ENCODE data around the gene TSPAN12. TPM values are rescaled to one million over a fixed set of nuclear protein-coding genes. Genes with fewer than 3 reads are reported as not detected.

Gene TSPAN12
- polyA plus RNA-seq, 1 donor (not counting 4 experiments of a cell fraction or from before 2014, with no cell fraction given): 0.47 TPM

GRCh38 chr7:120809260-120809659, 48.7 kb downstream of the TSPAN12 start:
- dilution Hi-C loops (cut with MboI; ENCODE audit: extremely low pct_ligation_motif_present, low sequenced_read_pairs): no loop called here
- DNase-seq (ENCODE audit: low read depth, low spot score) (no peak), FAIRE-seq (no peak)
- no peak overlapping the region for H3K4me2 ChIP-seq (ENCODE audit: control insufficient read depth, extremely low read depth, insufficient read depth, low read depth, low read length)
- H3K9me1 ChIP-seq (ENCODE audit: control insufficient read depth, extremely low read depth, insufficient read depth, low read length): no peaks in the 10 kb centered on the region
- H3K36me3 ChIP-seq (ENCODE audit: control insufficient read depth in 2 of 2, extremely low read depth in 1 of 2, insufficient read depth in 2 of 2, low read length in 2 of 2): no peaks in the 10 kb centered on the region
- no peaks in the 10 kb centered on the region for H3K9me3 ChIP-seq (ENCODE audit: control insufficient read depth, low read depth, low read length)
- H2AFZ ChIP-seq (ENCODE audit: control insufficient read depth, low read length): no peak overlapping the region
- H3K27ac ChIP-seq (ENCODE audit: control insufficient read depth, insufficient read depth, low read length): no peak overlapping the region
- H3K4me1 ChIP-seq (ENCODE audit: control insufficient read depth, extremely low read depth, insufficient read depth, low read length): no peaks in the 10 kb centered on the region
- TF ChIP-seq EZH2 (IDR thresholded peaks at IDR 0.05; ENCODE audit: low read length) (no peak), CTCF (optimal IDR thresholded peaks at IDR 0.05 in 1 of 3, IDR thresholded peaks at IDR 0.05 in 1 of 3, conservative IDR thresholded peaks at IDR 0.05 in 1 of 3; ENCODE audit: extremely low read depth in 1 of 3, insufficient read depth in 2 of 3, low read length in 3 of 3) (no peak)
- H4K20me1 ChIP-seq (ENCODE audit: control insufficient read depth, extremely low read depth, insufficient read depth, low read length): no peaks in the 10 kb centered on the region
- H3K27me3 ChIP-seq (ENCODE audit: control insufficient read depth, extremely low read depth, insufficient read depth, low read length): no peaks in the 10 kb centered on the region
- H3K4me3 ChIP-seq (ENCODE audit: control insufficient read depth in 2 of 3, extremely low read depth in 1 of 3, insufficient read depth in 2 of 3, low read depth in 1 of 3, low read length in 3 of 3): no peak overlapping the region
- H3K79me2 ChIP-seq (ENCODE audit: control insufficient read depth, insufficient read depth, low read length): no peaks in the 10 kb centered on the region
- no peak overlapping the region for H3K9ac ChIP-seq (ENCODE audit: control insufficient read depth, extremely low read depth, insufficient read depth, low read length)

- H3K9ac ChIP-seq (ENCODE audit: control insufficient read depth, extremely low read depth, insufficient read depth, low read length): no peak overlapping the region
- no peaks in the 10 kb centered on the region for H3K36me3 ChIP-seq (ENCODE audit: control insufficient read depth in 2 of 2, extremely low read depth in 1 of 2, insufficient read depth in 2 of 2, low read length in 2 of 2)
- no peaks in the 10 kb centered on the region for H3K79me2 ChIP-seq (ENCODE audit: control insufficient read depth, insufficient read depth, low read length)
- dilution Hi-C loops (cut with MboI; ENCODE audit: extremely low pct_ligation_motif_present, low sequenced_read_pairs): no loop called here
- H3K9me1 ChIP-seq (ENCODE audit: control insufficient read depth, extremely low read depth, insufficient read depth, low read length): no peaks in the 10 kb centered on the region
- FAIRE-seq: no peak
- no peaks in the 10 kb centered on the region for H3K4me1 ChIP-seq (ENCODE audit: control insufficient read depth, extremely low read depth, insufficient read depth, low read length)
- H2AFZ ChIP-seq (ENCODE audit: control insufficient read depth, low read length): no peak overlapping the region
- TF ChIP-seq EZH2 (IDR thresholded peaks at IDR 0.05; ENCODE audit: low read length): no peak
- TF ChIP-seq CTCF (optimal IDR thresholded peaks at IDR 0.05 in 1 of 3, IDR thresholded peaks at IDR 0.05 in 1 of 3, conservative IDR thresholded peaks at IDR 0.05 in 1 of 3; ENCODE audit: extremely low read depth in 1 of 3, insufficient read depth in 2 of 3, low read length in 3 of 3): no peak
- no peaks in the 10 kb centered on the region for H4K20me1 ChIP-seq (ENCODE audit: control insufficient read depth, extremely low read depth, insufficient read depth, low read length)
- DNase-seq (ENCODE audit: low read depth, low spot score): no peak
- no peaks in the 10 kb centered on the region for H3K9me3 ChIP-seq (ENCODE audit: control insufficient read depth, low read depth, low read length)
- no peak overlapping the region for H3K4me2 ChIP-seq (ENCODE audit: control insufficient read depth, extremely low read depth, insufficient read depth, low read depth, low read length)
- no peaks in the 10 kb centered on the region for H3K27me3 ChIP-seq (ENCODE audit: control insufficient read depth, extremely low read depth, insufficient read depth, low read length)
- H3K27ac ChIP-seq (ENCODE audit: control insufficient read depth, insufficient read depth, low read length): no peak overlapping the region
- no peak overlapping the region for H3K4me3 ChIP-seq (ENCODE audit: control insufficient read depth in 2 of 3, extremely low read depth in 1 of 3, insufficient read depth in 2 of 3, low read depth in 1 of 3, low read length in 3 of 3)
Observed at GRCh38 chr7:120807390-120807789, 50.6 kb downstream of the TSPAN12 start.
